HL-60 (cell line): ENCODE results near the gene CCDC138.

Experiments used
- DNase-seq, 2 experiments: peaks; one replicate each; pipeline ENCODE4 v3.0.0-alpha.2; 2010 to 2020; ENCODE audit warnings: low read depth in 1 of 2, low spot score in 1 of 2
- H3K27ac ChIP-seq: fragments of 250-450 bp; sonication (Bioruptor Pico); replicated peaks from 2 replicates; pipeline ENCODE4 v1.5.1; 2020; ENCODE audit warnings: mild to moderate bottlenecking, moderate library complexity
- H3K27me3 ChIP-seq: fragments of 250-450 bp; sonication (Bioruptor Pico); 2 replicates; pipeline ENCODE4 v1.5.1; 2021; ENCODE audit warnings: mild to moderate bottlenecking, moderate library complexity; ENCODE audit not compliant: insufficient read depth, poor library complexity, severe bottlenecking
- H3K4me3 ChIP-seq: replicated peaks from 2 replicates; pipeline ENCODE4 v1.5.1; 2011; ENCODE audit warnings: mild to moderate bottlenecking, control low read depth, low read length; ENCODE audit not compliant: insufficient read depth
- GABPA ChIP-seq: IDR thresholded peaks from 2 replicates; pipeline ENCODE4 v1.6.1; 2012; ENCODE audit warnings: low read depth
- POLR2AphosphoS5 ChIP-seq: IDR thresholded peaks from 2 replicates; pipeline ENCODE4 v1.6.1; 2012; ENCODE audit warnings: low read depth
- SPI1 ChIP-seq: IDR thresholded peaks from 2 replicates; pipeline ENCODE4 v1.6.1; 2012; ENCODE audit warnings: low read depth, mild to moderate bottlenecking, borderline replicate concordance
- TF ChIP-seq, protein P1 (sequence below): IDR thresholded peaks from 2 replicates; pipeline ENCODE4 v1.6.1; 2012; ENCODE audit warnings: low read depth; ENCODE audit not compliant: insufficient replicate concordance
- TF ChIP-seq, protein P2 (sequence below): IDR thresholded peaks from one replicate; pipeline ENCODE4 v1.5.1; 2011; ENCODE audit warnings: low read length, control low read depth, inconsistent platforms; ENCODE audit not compliant: insufficient read depth

Gene CCDC138

DNA sequence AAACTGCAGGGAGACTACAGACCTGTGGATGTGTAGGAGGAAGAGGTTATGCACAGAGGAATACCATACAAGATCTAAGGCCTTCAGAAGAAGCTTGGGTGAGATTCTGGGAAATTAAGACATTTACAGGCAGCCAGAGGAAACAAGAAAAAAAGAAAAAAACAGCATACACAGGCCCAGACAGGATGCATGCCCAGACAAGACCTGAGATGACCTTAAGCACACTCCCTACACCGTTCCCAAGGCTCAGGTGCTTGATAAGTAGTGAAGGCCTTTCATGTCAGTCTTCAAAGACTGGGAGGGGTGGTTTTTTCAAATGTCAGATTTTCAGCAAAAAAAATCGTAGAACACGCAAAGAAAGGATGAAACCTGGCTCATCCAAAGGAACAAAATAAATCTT is 83.0 kb downstream of the CCDC138 start:
- Histone ChIP-seq H3K27me3 (no peaks in the 10 kb centered on the region), H3K27ac (no peak overlapping the region), H3K4me3 (no peak overlapping the region)
- DNase-seq, result no peak
- no peak for TF ChIP-seq SPI1
- no peak for TF ChIP-seq GABPA
- TF ChIP-seq, protein P1, sequence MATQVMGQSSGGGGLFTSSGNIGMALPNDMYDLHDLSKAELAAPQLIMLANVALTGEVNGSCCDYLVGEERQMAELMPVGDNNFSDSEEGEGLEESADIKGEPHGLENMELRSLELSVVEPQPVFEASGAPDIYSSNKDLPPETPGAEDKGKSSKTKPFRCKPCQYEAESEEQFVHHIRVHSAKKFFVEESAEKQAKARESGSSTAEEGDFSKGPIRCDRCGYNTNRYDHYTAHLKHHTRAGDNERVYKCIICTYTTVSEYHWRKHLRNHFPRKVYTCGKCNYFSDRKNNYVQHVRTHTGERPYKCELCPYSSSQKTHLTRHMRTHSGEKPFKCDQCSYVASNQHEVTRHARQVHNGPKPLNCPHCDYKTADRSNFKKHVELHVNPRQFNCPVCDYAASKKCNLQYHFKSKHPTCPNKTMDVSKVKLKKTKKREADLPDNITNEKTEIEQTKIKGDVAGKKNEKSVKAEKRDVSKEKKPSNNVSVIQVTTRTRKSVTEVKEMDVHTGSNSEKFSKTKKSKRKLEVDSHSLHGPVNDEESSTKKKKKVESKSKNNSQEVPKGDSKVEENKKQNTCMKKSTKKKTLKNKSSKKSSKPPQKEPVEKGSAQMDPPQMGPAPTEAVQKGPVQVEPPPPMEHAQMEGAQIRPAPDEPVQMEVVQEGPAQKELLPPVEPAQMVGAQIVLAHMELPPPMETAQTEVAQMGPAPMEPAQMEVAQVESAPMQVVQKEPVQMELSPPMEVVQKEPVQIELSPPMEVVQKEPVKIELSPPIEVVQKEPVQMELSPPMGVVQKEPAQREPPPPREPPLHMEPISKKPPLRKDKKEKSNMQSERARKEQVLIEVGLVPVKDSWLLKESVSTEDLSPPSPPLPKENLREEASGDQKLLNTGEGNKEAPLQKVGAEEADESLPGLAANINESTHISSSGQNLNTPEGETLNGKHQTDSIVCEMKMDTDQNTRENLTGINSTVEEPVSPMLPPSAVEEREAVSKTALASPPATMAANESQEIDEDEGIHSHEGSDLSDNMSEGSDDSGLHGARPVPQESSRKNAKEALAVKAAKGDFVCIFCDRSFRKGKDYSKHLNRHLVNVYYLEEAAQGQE, result no peak
- TF ChIP-seq, protein P2, sequence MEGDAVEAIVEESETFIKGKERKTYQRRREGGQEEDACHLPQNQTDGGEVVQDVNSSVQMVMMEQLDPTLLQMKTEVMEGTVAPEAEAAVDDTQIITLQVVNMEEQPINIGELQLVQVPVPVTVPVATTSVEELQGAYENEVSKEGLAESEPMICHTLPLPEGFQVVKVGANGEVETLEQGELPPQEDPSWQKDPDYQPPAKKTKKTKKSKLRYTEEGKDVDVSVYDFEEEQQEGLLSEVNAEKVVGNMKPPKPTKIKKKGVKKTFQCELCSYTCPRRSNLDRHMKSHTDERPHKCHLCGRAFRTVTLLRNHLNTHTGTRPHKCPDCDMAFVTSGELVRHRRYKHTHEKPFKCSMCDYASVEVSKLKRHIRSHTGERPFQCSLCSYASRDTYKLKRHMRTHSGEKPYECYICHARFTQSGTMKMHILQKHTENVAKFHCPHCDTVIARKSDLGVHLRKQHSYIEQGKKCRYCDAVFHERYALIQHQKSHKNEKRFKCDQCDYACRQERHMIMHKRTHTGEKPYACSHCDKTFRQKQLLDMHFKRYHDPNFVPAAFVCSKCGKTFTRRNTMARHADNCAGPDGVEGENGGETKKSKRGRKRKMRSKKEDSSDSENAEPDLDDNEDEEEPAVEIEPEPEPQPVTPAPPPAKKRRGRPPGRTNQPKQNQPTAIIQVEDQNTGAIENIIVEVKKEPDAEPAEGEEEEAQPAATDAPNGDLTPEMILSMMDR, result no peak
- TF ChIP-seq POLR2AphosphoS5, result no peak

DNA sequence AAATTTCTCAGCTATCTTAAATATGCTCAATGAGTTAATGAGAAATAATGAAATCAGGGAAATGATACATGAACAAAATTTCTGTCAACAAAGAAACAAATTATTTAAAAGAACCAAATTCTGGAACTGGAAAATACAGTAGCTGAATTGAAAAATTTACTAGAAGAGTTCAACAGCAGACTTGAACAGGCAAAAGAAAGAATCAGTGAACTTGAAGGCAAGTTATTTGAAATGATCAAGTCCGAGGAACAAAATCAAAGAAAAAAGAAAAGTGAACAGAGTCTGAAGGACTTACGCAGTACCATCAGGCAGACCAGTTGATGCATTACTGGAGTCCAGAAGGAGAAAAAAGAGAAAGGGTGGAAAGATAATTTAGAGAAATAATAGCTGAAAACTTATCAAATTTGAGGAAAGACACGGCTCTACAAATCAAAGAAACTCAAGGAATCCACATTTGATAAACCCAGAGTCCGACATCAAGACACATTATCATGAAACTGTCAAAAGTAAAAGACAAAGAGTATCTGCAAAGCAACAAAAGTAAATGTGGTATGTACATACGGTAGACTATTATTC is 83.6 kb downstream of the CCDC138 start:
- Histone ChIP-seq H3K4me3 (no peak overlapping the region), H3K27ac (no peak overlapping the region), H3K27me3 (no peaks in the 10 kb centered on the region)
- no peak for DNase-seq
- TF ChIP-seq SPI1, result no peak
- TF ChIP-seq GABPA, result no peak
- TF ChIP-seq POLR2AphosphoS5, result no peak
- TF ChIP-seq, protein P1, result no peak
- TF ChIP-seq, protein P2, result no peak

DNA sequence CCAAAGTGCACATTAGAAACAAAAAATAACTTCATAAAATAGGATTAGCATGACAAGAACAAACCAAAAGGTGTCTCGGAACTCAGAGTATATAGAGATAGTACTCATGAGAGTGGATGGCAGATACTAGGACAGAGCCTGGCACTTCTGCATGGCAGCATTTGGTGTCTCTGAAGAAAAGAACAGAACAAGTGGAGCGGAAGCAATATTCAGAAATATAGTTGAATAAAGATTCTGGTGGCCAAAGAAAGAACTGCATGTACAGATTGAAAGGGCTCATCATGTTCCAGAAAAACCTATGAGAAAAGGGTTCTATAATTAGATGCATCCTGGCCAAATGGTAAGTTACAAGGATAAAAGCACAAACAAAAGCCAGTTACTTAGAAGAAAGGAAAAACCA is 90.9 kb downstream of the CCDC138 start:
- no peak overlapping the region for H3K4me3 ChIP-seq
- TF ChIP-seq GABPA, result no peak
- H3K27me3 ChIP-seq, result no peaks in the 10 kb centered on the region
- no peak overlapping the region for H3K27ac ChIP-seq
- no peak for DNase-seq

DNA sequence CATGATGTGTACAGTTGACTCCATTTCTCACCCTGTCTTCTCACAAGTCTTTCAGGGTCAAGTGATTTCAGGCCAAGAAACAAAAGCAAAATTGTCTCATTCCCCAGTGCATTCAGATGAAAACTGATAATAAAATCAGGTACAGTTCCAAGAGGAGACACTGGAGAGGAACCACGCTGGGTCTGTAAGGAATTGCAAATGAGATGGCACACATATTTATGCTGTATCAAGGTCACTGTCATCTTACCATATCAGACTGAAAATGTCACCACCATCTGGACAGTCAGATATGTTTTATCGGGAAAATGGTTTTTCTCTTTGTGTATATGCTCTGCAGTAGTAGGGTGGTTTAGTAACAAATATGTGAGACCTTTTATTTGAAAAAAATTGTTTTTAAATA is 91.7 kb downstream of the CCDC138 start:
- DNase-seq, result no peak
- H3K27ac ChIP-seq, result no peak overlapping the region
- TF ChIP-seq, protein P1, result no peak
- TF ChIP-seq GABPA, result no peak
- H3K4me3 ChIP-seq, result no peak overlapping the region
- no peaks in the 10 kb centered on the region for H3K27me3 ChIP-seq
